ELR (cell line): ENCODE data around the gene SEL1L2.
"Not testable (repeated sequence)": the region's sequence is repeated elsewhere in the genome, so short reads cannot be mapped to it uniquely, and the experiment has no call there.

Experiments used
- DNase-seq: peaks from one replicate; pipeline ENCODE4 v3.0.0-alpha.2; 2015; ENCODE audit warnings: low read depth

The SEL1L2 gene, protein sequence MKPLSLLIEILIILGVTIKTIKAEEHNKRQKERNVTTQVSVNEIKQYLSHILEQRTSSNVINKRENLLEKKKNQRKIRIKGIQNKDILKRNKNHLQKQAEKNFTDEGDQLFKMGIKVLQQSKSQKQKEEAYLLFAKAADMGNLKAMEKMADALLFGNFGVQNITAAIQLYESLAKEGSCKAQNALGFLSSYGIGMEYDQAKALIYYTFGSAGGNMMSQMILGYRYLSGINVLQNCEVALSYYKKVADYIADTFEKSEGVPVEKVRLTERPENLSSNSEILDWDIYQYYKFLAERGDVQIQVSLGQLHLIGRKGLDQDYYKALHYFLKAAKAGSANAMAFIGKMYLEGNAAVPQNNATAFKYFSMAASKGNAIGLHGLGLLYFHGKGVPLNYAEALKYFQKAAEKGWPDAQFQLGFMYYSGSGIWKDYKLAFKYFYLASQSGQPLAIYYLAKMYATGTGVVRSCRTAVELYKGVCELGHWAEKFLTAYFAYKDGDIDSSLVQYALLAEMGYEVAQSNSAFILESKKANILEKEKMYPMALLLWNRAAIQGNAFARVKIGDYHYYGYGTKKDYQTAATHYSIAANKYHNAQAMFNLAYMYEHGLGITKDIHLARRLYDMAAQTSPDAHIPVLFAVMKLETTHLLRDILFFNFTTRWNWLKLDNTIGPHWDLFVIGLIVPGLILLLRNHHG

DNA sequence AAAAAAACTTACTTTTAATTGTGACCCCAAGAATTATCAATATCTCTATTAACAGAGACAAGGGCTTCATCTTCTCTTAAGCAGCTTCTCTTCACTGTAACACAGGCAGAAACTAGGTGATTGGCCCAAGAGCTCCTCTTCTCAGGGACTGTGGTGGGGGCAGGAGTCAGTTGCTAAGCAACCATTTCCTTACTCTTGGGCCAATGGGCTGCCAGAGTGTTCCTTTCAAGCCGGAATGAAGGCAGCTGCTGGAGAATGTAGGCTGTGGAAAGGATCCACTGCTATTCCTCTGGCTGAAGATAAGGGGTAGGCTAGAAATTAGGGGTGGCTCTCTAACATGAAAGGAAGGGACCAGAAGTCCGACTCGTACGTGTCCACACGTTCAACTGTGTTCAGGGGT is at the start of gene SEL1L2:
TSS of gene SEL1L2 (minus strand) at position 150 of the 400 bp plus-strand sequence. CDS start at position 70, 80 bp downstream.
- DNase-seq: no peak

DNA sequence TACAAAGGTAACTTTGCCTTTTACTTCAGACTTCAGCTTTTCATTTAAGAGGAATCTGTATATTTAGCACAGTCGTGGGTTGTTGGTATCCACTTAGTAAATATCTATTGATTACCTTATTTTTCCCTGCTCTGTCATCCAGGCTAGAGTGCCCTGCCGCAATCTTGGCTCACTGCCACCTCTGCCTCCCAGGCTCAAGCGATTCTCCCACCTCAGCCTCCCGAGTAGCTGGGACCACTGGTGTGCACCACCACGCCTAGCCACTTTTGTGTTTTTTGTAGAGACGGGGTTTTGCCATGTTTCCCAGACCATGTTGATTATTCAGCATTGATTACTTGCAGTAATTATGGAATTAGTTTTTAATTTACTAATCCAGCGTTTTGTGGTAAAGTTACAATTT is 46.2 kb upstream of the SEL1L2 start:
- no peak for DNase-seq

DNA sequence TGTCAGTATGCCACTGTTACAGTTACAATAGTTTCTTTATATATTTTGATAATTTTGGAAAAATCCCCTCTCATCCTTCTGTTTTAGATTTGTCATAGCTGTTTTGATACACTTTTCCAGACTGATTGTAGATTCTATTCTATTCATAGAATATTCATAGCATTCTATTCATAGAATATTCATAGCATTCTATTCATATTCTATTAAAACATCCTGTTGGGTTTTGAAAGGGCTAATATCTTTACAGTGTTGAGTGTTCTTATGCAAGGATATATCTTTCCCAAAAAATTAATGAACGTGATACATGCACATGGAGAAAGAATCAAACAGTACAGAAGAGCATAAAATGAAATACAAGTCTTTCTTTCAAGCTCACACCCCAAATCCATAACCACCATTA is 42.9 kb upstream of the SEL1L2 start:
- no peak for DNase-seq

DNA sequence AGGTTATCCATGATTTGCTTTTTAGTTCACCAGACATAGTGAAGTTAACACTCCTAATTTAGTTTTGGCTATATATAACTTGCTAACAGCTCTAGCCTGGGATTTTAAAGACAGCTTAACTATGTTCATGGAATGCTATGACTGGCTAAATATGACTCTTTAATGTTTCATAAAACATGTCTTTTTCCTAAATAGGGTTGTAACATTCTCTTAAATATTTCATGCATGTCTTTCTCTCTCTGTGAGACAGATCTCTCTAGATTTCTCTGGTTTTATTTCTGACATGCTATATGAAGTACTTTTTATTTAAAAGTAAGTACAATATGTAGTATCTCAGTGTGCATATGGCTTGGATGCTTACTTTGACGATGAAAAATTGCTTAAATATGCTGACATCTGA is 40.6 kb upstream of the SEL1L2 start:
- DNase-seq: no peak

DNA sequence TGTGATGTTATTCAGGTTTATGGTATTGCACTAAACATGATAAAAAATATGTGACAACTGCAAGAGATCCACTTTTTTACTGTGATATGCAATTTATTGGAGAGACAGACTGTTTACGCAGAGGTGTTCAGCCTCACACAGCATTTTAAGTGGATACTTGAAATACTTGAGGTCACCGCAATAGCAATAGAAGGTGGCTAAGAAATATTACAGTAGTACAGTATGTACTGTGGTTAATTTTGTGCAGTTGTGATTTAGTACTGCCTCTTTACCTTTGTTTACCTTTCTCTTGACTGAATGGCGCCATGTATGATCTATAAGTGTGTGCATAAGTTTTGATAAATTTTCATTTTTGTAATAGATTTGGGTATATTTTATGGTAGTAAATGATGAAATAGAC is 22.3 kb upstream of the SEL1L2 start:
- no peak for DNase-seq

DNA sequence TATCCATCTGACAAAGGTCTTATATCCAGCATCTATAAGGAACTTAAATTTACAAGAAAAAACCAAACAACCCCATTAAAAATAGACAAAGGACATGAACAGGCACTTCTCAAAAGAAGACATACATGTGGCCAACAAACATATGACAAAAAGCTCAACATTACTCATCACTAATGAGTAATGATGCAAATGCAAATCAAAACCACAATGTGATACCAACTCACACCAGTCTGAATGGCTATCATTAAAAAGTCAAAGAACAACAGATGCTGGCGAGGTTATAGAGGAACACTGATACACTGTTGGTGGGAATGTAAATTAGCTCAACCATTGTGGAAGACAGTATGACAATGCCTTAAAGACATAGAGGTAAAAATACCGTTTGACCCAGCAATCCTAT is 18.8 kb upstream of the SEL1L2 start:
- no peak for DNase-seq

DNA sequence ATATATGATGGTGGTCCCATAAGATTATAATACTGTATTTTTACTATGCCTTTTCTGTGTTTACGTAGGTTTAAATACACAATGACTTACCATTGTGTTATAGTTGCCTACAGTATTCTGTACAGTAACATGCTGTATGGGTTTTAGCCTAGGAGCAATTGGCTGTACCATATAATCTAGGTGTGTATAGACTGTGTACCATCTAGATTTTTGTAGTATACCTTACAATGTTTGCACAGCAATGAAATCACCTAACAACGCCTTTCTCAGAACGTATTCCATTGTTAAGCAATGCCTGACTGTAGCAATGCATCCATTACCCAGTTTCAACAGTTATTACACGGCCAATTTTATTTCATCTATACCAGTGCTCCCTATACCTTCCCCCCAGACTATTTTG is 15.6 kb upstream of the SEL1L2 start:
- no peak for DNase-seq

DNA sequence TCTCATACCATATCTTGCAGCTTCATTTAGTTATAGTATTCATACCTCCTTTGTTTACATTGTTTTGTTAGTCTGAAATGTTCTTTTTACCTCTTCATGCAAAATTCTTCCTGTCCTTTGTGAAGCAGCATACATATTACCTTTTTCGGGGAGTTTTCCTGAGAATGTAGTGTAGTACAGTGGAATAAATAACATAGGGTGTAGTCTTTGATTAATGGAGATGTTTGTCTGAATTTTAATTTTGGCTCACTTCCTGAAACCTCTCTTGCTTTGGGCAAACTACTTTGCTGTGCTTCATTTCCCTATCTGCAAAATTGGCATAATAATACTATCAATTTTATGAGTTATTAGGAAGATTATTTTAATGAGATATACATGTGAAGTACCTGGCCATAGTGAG is 10.5 kb upstream of the SEL1L2 start:
- no peak for DNase-seq

DNA sequence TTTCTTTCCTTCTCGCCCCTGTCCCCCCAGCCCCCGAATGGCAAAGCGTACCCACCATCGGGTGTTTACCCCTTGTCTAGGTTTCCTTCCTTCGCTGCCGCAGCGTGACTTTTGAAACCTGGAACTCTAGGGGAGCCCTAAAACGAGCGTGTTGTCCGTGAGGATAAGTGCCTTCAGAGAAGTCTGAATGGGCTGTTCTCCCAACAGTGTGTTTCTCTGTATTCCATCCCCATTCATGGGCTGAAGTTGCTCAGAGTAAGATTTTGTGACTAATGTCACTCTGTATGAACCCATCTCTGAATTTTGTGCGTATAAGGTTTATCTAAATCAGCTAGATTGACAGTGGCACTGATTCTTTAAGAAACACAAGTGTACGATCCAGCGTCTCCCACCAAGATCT is 5.9 kb upstream of the SEL1L2 start:
- no peak for DNase-seq

DNA sequence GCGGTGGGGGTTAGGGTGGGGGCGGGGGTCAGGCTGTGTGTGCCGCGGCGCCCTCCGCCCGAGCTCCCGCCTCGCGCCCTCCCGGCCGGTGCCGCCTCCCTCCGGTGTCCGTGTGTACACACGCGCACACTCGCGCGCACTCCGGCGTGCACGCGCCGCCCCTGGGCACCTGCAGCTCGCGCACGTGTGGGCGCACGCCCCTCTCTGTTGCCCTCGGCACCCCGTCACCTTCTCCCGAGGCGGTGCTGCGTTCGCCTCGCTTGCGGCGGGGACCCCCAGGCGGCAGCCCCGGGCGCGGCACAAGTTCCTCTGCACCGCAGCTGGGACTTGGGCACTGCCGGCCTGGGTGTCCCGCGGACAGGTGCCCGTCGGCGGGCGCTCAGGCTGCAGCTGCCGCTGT is 5.4 kb upstream of the SEL1L2 start:
- DNase-seq: no peak

DNA sequence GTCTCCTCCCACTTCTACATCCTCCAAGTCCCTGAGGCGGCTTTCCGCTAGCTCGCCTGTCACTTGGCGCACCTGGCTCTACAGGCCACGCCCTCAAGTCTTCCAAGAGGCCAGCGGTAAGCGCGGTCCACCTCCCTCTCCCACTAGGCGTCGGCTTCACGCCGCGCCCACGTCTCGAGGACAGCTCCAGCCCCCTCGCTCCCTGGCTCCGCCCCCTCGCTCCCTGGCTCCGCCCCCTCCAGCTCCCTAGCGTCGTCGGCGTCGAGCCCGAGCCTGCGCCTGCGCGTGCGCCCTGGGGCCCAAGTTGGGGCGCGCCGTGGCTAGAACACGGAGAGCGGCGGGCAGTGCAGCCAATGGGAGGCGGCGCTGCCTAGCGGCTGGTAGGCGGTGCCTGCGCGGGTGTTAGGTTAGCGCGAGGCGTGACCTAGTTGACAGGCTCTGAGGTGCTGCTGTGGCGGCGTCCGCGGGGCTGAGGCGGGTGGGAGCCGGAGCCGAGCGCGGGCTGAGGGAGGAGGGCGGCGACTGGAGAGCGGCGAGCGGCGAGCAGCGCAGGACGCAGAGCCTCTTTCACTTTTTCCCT is 4.8 kb upstream of the SEL1L2 start, which contains the start of gene MACROD2:
TSS of gene MACROD2 (plus strand) at position 431 of the 580 bp plus-strand sequence.
- DNase-seq: peak; percentile 53

DNA sequence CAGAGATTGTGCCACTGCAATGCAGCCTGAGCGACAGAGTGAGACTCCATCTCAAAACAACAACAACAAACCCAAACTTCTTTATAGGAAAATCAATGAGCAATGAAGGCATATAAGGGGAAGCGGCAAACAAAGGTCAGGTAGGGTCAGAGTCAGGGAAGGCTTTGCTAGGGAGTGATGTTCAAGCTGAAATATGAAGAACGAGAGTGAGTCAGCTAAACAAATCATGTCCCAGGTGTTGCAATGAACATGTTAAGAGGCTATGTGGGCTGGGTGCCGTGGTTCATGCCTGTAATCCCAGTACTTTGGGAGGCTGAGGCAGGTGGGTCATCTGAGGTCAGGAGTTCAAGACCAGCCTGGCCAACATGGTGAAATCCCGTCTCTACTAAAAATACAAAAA is 1.5 kb upstream of the SEL1L2 start:
- not testable (repeated sequence) for DNase-seq

DNA sequence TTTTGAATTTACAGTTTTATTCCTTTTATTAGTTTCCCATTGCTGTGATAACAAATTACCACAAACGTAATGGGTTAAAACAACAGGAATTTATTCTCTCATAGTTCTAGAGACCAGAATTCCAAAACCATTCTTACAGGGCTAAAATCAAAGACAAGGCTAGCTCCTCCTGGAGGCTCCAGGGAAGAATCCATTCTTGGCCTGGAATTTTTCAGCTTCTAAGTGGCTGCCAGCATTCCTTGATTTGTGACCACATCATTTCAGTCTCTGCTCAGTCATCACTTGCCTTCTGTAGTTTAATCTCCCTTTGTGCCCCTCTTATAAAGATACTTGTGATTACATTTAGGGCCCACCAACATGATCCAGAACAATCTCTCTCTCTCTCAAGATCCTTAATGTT is 897 bp upstream of the SEL1L2 start:
- DNase-seq: no peak

DNA sequence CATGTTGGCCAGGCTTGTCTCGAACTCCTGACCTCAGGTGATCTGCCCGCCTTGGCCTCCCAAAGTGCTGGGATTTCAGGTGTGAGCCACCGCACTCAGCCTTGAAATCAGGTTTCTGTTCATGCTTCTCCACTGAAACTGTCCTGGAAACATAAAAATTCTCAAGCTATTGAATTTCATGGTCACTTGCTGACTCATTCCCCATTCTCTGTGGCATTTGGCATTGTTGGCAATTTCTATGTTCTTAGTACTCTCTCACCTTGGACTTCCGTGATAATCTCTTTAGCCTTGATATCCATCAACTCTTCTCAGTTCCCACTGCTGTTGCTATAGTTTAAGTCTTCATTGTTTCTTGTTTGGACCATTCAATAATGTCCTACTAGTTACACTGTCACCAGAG is 6.2 kb downstream of the SEL1L2 start:
- no peak for DNase-seq

DNA sequence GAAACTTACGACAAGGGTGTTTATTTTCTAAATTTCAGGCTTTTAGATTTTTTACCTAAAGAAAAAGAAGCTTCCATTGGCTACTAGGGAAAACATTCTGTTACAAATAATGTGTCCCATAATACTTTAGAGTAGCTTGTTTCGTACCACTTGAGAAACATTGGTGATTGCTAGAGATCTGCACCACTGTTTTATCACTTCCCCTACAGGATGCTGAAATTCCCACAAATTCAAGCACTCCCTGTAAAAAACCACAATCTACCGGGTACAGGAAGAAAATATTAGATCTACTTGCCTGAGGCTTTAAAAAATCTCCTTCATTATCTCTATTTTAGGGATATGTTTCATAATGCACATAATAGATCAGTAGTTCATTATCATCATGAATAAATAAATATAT is 29.9 kb downstream of the SEL1L2 start:
- no peak for DNase-seq

DNA sequence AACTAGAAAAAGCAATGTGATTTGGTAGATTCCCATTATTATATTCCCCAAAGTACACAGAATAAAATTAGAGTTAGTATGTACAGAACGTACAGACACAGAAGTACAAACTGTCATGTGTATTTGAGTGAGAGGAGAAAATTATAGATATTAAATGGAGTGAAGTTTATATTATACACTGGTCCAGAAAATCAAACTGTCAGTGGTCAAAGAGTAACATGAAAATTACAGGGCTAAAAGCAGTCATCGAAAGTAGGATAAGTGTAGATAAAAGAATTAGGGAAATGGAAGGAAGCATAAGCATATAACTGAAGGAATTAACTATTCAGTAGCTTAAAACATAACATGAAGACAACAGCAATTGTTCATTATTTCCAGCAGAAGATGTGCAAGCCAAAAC is 30.3 kb downstream of the SEL1L2 start:
- DNase-seq: no peak

DNA sequence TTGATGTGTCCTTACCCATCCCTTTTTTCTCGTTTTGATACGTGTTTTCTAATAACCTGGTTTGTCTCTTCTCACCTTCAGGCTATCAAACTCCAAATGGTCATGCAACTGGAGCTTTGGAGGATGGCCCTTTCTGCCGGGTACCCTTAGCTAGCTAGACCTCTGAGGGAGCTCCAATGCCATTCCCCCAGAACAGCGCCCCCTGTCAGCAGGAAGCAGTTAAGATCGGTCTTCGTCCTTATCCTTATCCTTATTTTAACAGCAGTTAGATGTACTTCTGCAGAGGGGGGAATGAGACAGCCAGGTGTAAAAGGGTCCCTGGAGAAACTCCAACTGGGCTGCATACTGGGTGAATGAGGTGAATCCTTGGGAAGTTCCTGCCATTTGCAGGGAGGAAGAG is 37.2 kb downstream of the SEL1L2 start:
- DNase-seq: no peak

DNA sequence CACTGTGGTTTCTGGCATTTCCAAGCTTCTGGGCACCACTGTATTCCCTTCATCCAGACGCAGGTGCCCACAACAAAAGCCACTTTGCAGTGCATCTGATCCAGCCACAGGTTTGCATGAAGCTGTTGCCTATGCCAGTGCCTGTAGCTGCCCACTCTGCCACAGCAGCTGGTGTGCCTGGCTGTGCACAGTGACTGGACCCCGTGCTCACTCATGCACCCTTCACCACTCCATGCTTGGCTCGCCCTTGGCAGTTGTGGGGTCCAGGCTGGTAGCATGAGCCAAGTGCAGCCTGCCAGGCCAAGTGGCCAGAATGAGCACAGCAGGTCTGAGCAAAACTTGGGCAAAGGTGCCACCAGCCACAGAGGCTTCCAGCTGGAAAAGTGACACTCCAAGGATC is 42.7 kb downstream of the SEL1L2 start:
- no peak for DNase-seq

DNA sequence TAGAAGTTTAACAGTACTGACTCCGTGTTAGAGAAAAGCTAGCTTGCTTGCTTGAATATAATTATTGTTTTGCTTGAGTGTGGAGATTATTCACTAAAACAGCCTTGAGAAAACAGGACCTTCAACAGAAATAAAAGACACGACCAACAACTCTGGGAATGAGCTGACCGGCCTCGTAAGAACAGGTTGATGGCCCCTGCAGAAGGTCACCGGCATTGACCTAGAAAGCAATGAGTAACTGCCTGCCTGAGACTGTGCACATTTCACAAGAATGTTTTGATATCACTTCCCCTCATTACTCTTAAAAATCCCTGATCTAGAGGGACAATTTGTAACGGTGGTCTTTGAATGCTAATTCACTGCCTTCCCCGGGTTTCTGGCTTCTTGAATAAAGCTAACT is 49.4 kb downstream of the SEL1L2 start:
- DNase-seq: no peak

DNA sequence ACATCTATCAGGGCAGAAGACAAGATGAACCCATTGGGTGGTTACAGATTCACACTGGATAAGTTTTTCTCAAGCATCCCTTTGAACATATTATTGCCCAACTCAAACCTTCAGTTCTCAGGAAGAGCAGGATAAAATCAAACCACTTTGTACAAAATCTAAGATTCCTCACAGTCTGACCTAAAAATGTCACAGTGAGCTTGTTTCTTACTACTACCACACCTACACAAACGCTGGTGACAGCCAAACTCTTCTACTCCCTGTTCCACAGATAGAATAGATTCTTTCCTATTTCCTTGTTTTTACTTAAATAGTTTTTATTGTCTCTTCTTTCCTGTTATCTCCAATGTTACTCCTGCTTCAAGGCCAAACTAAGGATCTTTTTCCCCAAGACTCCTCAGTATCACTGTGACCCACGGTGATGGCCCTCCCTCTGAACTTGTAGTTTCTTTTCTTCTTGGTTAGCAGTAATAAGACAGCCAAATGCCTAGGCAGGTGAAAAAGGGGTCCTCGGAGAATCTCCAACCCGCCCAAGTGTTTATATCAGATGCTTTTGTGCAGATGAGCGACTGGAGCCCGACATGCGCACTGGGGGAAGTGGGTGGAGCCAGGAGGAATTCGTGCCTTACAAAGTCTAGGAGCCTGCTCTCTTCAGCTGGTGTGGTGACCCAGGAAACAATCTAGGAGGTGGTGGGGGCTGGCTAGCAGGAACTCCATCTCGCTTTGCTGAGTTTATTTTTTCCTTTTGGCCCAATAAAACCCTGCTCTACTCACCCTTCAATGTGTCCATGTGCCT is 53.4 kb downstream of the SEL1L2 start:
- no peak for DNase-seq

DNA sequence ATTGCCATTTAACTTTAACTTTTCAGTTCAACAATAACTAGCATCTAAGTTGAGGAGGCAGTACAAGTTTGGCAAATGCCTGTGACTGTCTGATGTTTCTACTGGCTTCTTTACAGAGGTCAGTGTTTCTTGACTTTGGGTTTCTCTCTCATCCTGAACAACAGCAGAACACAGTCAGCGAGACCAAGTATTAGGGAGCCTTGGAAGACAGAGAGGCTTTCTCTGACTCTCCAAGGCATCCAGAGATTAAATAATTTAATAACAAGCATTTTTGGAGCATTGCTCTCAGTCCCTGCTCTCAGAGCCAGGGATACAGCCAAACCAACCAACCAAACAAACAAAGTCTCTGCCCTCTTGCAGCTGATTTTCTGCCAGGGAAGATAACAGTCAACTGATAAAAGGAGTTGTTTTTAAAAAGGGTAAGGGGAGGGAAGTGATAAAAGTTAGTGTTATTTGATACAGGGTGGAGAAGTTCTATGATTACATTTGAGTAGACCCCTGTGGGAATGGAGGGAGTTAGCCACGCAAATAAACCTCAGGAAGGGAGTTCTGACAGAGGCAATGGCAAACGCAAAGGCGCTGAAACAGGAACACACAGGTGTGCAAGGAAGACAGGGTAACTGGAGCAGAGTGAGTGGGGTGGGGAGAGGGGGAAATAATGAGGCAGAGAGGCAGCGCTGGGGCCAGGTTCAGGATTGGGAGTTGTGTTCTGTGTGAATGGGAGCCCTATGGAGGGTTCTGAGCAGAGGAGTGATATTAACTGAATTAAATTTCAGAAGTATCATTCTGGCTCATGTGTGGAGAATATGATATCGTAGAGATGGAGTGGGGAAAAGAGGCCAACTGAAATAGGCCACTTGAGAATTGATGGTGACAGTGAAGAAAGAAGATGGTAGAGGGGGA is 55.2 kb downstream of the SEL1L2 start:
- no peak for DNase-seq
